ENCODE results near the gene KRT34.
"Not testable (repeated sequence)": the region's sequence is repeated elsewhere in the genome, so short reads cannot be mapped to it uniquely, and the experiment has no call there.

KRT34 gene

DNA sequence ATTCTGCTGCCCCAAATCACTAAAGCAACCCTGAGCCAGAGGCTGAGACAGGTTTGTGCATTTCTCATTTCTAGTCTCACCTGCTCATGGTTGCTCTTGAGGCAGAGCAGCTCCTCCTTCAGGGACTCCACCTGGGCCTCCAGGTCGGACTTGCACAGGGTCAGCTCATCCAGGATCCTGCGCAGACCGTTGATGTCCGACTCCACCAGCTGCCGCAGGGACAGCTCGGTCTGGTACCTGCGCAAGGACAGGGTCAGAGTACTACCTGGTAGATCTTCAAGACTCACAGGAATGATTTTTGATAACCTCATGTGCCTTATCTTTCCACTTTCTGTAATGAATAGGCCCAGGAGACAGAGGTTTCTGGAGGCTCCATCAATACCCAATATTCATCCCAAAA is 14.2 kb upstream of the KRT34 start:
- no peak for ATAC-seq (ENCODE audit: low read depth)
- no peaks in the 10 kb centered on the region for H3K27me3 ChIP-seq (ENCODE audit: insufficient read depth, poor library complexity, severe bottlenecking)
- no peaks in the 10 kb centered on the region for H3K36me3 ChIP-seq (ENCODE audit: low read depth)

DNA sequence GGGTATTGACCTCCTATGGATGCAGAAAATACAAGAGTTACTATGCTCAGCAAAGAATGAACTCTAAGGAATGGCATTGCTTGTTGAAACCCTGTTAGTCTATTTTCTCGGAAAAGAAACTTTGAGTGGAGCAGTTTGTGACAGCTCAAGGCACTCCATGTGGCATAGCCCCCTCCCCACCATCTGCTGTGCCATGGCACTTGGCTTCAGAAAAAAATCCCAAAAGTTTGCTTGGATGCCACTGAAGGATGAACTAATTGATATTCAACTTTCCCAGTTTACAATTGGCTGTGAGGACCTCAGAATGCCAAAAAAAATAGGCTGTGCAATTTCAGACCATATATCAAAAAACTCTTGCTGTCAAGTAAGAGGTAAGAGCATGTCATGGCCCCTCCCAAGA is 13.5 kb upstream of the KRT34 start:
- no peak for DNase-seq (ENCODE audit: low spot score)
- H3K4me3 ChIP-seq (ENCODE audit: severe bottlenecking) = no peak overlapping the region
- no peaks in the 10 kb centered on the region for H3K27me3 ChIP-seq (ENCODE audit: insufficient read depth, poor library complexity, severe bottlenecking)
- no peaks in the 10 kb centered on the region for H3K9me3 ChIP-seq (ENCODE audit: severe bottlenecking)
- no peak overlapping the region for H3K27ac ChIP-seq (ENCODE audit: poor library complexity, severe bottlenecking)
- H3K36me3 ChIP-seq (ENCODE audit: low read depth) = no peaks in the 10 kb centered on the region
- TF ChIP-seq, protein P1, sequence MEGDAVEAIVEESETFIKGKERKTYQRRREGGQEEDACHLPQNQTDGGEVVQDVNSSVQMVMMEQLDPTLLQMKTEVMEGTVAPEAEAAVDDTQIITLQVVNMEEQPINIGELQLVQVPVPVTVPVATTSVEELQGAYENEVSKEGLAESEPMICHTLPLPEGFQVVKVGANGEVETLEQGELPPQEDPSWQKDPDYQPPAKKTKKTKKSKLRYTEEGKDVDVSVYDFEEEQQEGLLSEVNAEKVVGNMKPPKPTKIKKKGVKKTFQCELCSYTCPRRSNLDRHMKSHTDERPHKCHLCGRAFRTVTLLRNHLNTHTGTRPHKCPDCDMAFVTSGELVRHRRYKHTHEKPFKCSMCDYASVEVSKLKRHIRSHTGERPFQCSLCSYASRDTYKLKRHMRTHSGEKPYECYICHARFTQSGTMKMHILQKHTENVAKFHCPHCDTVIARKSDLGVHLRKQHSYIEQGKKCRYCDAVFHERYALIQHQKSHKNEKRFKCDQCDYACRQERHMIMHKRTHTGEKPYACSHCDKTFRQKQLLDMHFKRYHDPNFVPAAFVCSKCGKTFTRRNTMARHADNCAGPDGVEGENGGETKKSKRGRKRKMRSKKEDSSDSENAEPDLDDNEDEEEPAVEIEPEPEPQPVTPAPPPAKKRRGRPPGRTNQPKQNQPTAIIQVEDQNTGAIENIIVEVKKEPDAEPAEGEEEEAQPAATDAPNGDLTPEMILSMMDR (IDR thresholded peaks at IDR 0.05; ENCODE audit: poor library complexity, severe bottlenecking) = no peak
- no peak for ATAC-seq (ENCODE audit: low read depth)
- peaks cover 8% of the 10 kb centered on the region for H3K4me1 ChIP-seq (ENCODE audit: insufficient read depth, poor library complexity, severe bottlenecking)

More for the DNA sequence above, 14.2 kb upstream of the KRT34 start:
- Histone ChIP-seq H3K27ac (ENCODE audit: poor library complexity, severe bottlenecking) (no peak overlapping the region), H3K4me1 (ENCODE audit: insufficient read depth, poor library complexity, severe bottlenecking) (peaks cover 8% of the 10 kb centered on the region), H3K9me3 (ENCODE audit: severe bottlenecking) (no peaks in the 10 kb centered on the region), H3K4me3 (ENCODE audit: severe bottlenecking) (no peak overlapping the region)
- no peak for DNase-seq (ENCODE audit: low spot score)
- TF ChIP-seq, protein P1 (IDR thresholded peaks at IDR 0.05; ENCODE audit: poor library complexity, severe bottlenecking) = no peak

DNA sequence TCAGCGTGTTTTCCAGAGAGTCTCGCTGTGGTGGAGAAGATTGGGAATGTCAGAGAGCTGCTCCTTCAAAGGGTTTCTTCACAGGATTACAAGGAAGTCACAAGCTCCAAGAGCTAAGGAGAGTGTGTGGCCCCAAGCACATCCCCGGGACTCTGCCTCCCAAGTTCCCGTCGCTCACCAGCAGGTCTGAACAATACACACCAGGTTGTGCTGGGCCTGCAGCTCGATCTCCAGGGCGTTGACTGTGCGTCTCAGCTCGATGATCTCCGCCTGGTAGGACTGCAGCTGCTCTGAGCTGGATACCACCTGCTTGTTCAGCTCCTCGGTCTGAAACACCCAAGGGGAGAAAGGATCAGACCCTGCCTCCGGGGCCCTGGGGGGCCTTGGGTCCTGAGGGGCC is 12.9 kb upstream of the KRT34 start:
- H3K27me3 ChIP-seq (ENCODE audit: insufficient read depth, poor library complexity, severe bottlenecking); H3K9me3 ChIP-seq (ENCODE audit: severe bottlenecking); H3K4me1 ChIP-seq (ENCODE audit: insufficient read depth, poor library complexity, severe bottlenecking); ATAC-seq (ENCODE audit: low read depth); H3K36me3 ChIP-seq (ENCODE audit: low read depth); H3K4me3 ChIP-seq (ENCODE audit: severe bottlenecking); DNase-seq (ENCODE audit: low spot score): not testable (repeated sequence)
- peak overlapping the region; percentile 22 for H3K27ac ChIP-seq (ENCODE audit: poor library complexity, severe bottlenecking)

DNA sequence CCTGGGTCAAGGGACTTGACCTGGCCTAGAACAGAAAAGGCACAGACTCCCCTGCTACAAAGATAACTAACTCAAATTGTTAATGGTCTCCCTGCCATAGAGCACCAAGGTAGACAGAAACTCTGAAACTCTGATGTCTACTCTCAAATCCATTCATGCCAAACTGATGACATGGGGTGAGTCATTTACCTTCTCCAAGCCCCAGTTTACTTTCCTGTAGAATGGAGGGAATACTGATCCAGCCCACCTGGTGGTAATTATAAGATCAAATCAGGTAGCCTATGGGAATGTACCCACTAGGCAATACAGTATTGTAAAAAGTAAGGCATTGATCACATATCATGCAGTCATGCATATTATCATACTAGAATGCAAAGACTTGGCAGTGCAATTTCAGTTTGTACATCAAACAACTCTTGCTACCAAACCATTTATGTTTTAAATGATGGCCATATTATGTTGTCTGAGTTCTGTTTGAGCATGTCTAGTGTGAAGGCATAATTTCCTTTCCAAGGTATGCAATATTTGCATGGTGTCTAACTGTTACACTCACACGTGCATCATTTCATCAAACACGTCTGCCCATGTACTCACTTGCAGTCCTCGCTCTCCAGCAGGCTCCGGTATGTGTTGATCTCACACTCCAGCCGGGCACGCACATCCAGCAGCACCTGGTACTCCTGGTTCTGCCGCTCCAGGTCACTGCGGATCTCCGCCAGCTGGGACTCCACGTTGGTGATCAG is 12.3 kb upstream of the KRT34 start:
- DNase-seq (ENCODE audit: low spot score) = no peak
- H3K4me1 ChIP-seq (ENCODE audit: insufficient read depth, poor library complexity, severe bottlenecking) = peaks cover 8% of the 10 kb centered on the region
- TF ChIP-seq, protein P1 (IDR thresholded peaks at IDR 0.05; ENCODE audit: poor library complexity, severe bottlenecking) = no peak
- no peaks in the 10 kb centered on the region for H3K27me3 ChIP-seq (ENCODE audit: insufficient read depth, poor library complexity, severe bottlenecking)
- H3K4me3 ChIP-seq (ENCODE audit: severe bottlenecking) = no peak overlapping the region
- H3K27ac ChIP-seq (ENCODE audit: poor library complexity, severe bottlenecking) = peak overlapping the region; percentile 22
- no peaks in the 10 kb centered on the region for H3K36me3 ChIP-seq (ENCODE audit: low read depth)
- peak; percentile 51; the same call in 2 of the 3 replicates for ATAC-seq (ENCODE audit: low read depth)
- no peaks in the 10 kb centered on the region for H3K9me3 ChIP-seq (ENCODE audit: severe bottlenecking)

DNA sequence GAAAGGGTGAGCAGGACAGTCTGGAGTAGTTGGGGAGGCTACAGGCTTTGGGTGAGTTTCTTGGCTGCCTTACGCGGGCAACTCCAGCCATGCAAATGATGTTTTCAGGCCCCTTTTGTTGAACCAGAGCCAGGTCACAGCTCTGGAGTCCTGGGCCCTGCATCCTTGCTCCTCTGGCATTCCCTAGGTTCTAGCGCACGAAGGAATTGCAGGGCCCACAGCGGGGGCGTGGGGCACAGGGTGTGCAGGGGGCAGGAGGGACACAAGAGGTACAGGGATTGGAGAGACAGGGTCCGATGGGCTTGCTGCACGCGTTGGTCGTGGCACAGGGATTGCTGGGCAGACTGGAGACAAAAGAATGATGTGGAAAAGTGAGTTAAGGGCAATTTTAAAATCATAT is 11.7 kb upstream of the KRT34 start:
- TF ChIP-seq, protein P1 (IDR thresholded peaks at IDR 0.05; ENCODE audit: poor library complexity, severe bottlenecking) = no peak
- no peak overlapping the region for H3K4me3 ChIP-seq (ENCODE audit: severe bottlenecking)
- DNase-seq (ENCODE audit: low spot score) (no peak), ATAC-seq (ENCODE audit: low read depth) (no peak)
- peaks cover 8% of the 10 kb centered on the region for H3K4me1 ChIP-seq (ENCODE audit: insufficient read depth, poor library complexity, severe bottlenecking)
- H3K27me3 ChIP-seq (ENCODE audit: insufficient read depth, poor library complexity, severe bottlenecking) = no peaks in the 10 kb centered on the region
- no peaks in the 10 kb centered on the region for H3K9me3 ChIP-seq (ENCODE audit: severe bottlenecking)
- peak overlapping the region; percentile 22 for H3K27ac ChIP-seq (ENCODE audit: poor library complexity, severe bottlenecking)
- H3K36me3 ChIP-seq (ENCODE audit: low read depth) = no peaks in the 10 kb centered on the region
